OCI-LY1 (cell line): ENCODE data around the gene MLLT3.

ENCODE experiments used
- H2AFZ ChIP-seq: fragments of 200-600 bp; sonication (generic), shearing (Covaris generic); 2 replicates; pipeline ENCODE4 v1.6.0; 2014; ENCODE audit warnings: antibody characterized with exemption, mild to moderate bottlenecking, low read length
- H3F3A ChIP-seq: fragments of 200-600 bp; sonication (generic), shearing (Covaris generic); 2 replicates; pipeline ENCODE4 v1.6.0; 2014; ENCODE audit warnings: mild to moderate bottlenecking, antibody characterized with exemption, low read length, moderate library complexity; ENCODE audit not compliant: insufficient read depth
- H3K27ac ChIP-seq: fragments of 200-600 bp; sonication (generic); 2 replicates; pipeline ENCODE4 v1.5.1; 2014; ENCODE audit warnings: low read length, mixed run types, mild to moderate bottlenecking, low read depth; ENCODE audit not compliant: poor library complexity, severe bottlenecking
- H3K27me3 ChIP-seq: fragments of 200-600 bp; sonication (generic); 2 replicates; pipeline ENCODE4 v1.6.0; 2014; ENCODE audit warnings: antibody characterized with exemption, mild to moderate bottlenecking, low read length, moderate library complexity; ENCODE audit not compliant: insufficient read depth
- H3K36me3 ChIP-seq: fragments of 200-600 bp; sonication (generic); 2 replicates; pipeline ENCODE4 v1.6.1; 2014; ENCODE audit warnings: mild to moderate bottlenecking, antibody characterized with exemption, low read length, moderate library complexity, mixed read lengths; ENCODE audit not compliant: insufficient read depth
- H3K4me1 ChIP-seq: fragments of 200-600 bp; sonication (generic); 2 replicates; pipeline ENCODE4 v1.5.1; 2014; ENCODE audit warnings: mild to moderate bottlenecking, low read length, moderate library complexity; ENCODE audit not compliant: insufficient read depth, severe bottlenecking
- H3K4me2 ChIP-seq: fragments of 200-600 bp; sonication (generic), shearing (Covaris generic); 2 replicates; pipeline ENCODE4 v1.6.1; 2014; ENCODE audit warnings: low read length
- H3K4me3 ChIP-seq: fragments of 200-600 bp; sonication (generic); 2 replicates; pipeline ENCODE4 v1.5.1; 2014; ENCODE audit warnings: low read length, low read depth, mild to moderate bottlenecking, mixed read lengths; ENCODE audit not compliant: poor library complexity, severe bottlenecking
- H3K79me2 ChIP-seq: fragments of 200-600 bp; shearing (Covaris generic); 2 replicates; pipeline ENCODE4 v1.6.1; 2016; ENCODE audit warnings: mixed run types, low read length, mixed read lengths; ENCODE audit not compliant: insufficient read depth
- H3K9ac ChIP-seq: fragments of 200-600 bp; sonication (generic), shearing (Covaris generic); 2 replicates; pipeline ENCODE4 v1.6.1; 2014; ENCODE audit warnings: mild to moderate bottlenecking, low read length, mixed read lengths
- H3K9me2 ChIP-seq: fragments of 200-600 bp; sonication (generic), shearing (Covaris generic); 2 replicates; pipeline ENCODE4 v1.6.1; 2014; ENCODE audit warnings: low read depth, mild to moderate bottlenecking, low read length, mixed read lengths
- H3K9me3 ChIP-seq: fragments of 200-600 bp; shearing (Covaris generic); 2 replicates; pipeline ENCODE4 v1.6.1; 2014; ENCODE audit warnings: low read length, mixed read lengths
- H4K20me1 ChIP-seq: fragments of 200-600 bp; sonication (generic), shearing (Covaris generic); 2 replicates; pipeline ENCODE4 v1.6.0; 2016; ENCODE audit warnings: mild to moderate bottlenecking, low read length; ENCODE audit not compliant: insufficient read depth
- EZH2 ChIP-seq: fragments of 200-600 bp; sonication (generic), shearing (Covaris generic); IDR thresholded peaks from 2 replicates; pipeline ENCODE4 v1.8.0; 2017; ENCODE audit warnings: borderline replicate concordance, mixed run types, mild to moderate bottlenecking, antibody characterized with exemption, low read length, moderate library complexity, mixed read lengths
- TF ChIP-seq, protein P1 (sequence below): fragments of 200-600 bp; sonication (generic), shearing (Covaris generic); IDR thresholded peaks from 2 replicates; pipeline ENCODE4 v1.5.1; 2017; ENCODE audit warnings: mild to moderate bottlenecking, antibody characterized with exemption, low read length, moderate library complexity, mixed read lengths

MLLT3 gene

DNA sequence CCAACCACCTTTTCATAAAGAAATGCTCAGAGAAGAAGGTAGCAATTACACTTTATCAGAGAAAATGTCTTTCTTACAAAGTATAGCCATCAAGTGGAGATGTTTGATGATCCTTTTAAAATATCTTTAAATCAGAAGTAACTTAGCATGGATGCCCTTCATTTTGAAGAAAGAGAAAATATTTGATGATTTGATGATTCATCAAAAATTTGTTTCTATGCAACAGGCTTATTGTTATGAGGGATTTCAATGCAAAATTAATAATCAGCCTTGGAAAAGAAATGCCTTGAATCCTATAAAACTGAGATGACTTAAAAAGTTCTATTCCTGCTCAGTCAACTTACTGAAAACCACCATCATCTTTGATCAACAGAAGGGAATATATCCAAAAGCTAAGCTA, 291.6 kb downstream of the MLLT3 start:
- no peak overlapping the region for H3K4me3 ChIP-seq
- no peaks in the 10 kb centered on the region for H3K36me3 ChIP-seq
- H2AFZ ChIP-seq, result no peak overlapping the region
- no peaks in the 10 kb centered on the region for H4K20me1 ChIP-seq
- H3K27me3 ChIP-seq, result no peaks in the 10 kb centered on the region
- no peaks in the 10 kb centered on the region for H3F3A ChIP-seq
- H3K4me2 ChIP-seq, result no peak overlapping the region
- H3K27ac ChIP-seq, result no peak overlapping the region
- H3K9me3 ChIP-seq, result no peaks in the 10 kb centered on the region
- no peaks in the 10 kb centered on the region for H3K9me2 ChIP-seq
- H3K4me1 ChIP-seq, result no peaks in the 10 kb centered on the region
- H3K79me2 ChIP-seq, result no peaks in the 10 kb centered on the region
- TF ChIP-seq, protein P1, sequence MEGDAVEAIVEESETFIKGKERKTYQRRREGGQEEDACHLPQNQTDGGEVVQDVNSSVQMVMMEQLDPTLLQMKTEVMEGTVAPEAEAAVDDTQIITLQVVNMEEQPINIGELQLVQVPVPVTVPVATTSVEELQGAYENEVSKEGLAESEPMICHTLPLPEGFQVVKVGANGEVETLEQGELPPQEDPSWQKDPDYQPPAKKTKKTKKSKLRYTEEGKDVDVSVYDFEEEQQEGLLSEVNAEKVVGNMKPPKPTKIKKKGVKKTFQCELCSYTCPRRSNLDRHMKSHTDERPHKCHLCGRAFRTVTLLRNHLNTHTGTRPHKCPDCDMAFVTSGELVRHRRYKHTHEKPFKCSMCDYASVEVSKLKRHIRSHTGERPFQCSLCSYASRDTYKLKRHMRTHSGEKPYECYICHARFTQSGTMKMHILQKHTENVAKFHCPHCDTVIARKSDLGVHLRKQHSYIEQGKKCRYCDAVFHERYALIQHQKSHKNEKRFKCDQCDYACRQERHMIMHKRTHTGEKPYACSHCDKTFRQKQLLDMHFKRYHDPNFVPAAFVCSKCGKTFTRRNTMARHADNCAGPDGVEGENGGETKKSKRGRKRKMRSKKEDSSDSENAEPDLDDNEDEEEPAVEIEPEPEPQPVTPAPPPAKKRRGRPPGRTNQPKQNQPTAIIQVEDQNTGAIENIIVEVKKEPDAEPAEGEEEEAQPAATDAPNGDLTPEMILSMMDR, result no peak
- no peak for TF ChIP-seq EZH2
- H3K9ac ChIP-seq, result no peak overlapping the region

DNA sequence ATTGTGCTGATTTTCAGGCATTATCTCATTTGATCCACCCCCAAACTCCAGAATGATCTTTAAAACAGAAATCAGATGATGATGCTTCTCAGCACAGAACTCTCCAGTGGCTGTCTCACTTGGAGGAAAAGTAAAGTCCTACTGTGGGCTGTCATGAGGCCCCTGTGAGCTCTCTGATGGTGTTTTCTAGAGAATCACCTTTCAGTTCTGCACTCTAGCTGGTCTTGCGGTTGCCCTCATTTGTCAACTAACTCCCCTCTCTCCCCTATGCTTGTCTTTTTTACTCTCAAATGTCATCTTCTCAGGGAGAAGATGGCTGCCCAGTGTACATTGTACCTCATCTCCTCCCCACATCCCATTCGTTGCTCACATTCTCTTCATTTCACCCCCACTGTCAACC, 295.8 kb downstream of the MLLT3 start:
- H3K9me3 ChIP-seq, result no peaks in the 10 kb centered on the region
- no peaks in the 10 kb centered on the region for H3K4me1 ChIP-seq
- H3K4me3 ChIP-seq, result no peak overlapping the region
- H3F3A ChIP-seq, result no peaks in the 10 kb centered on the region
- H3K79me2 ChIP-seq, result no peaks in the 10 kb centered on the region
- H3K27ac ChIP-seq, result no peak overlapping the region
- no peaks in the 10 kb centered on the region for H3K27me3 ChIP-seq
- no peak overlapping the region for H2AFZ ChIP-seq
- H4K20me1 ChIP-seq, result no peaks in the 10 kb centered on the region
- H3K4me2 ChIP-seq, result no peak overlapping the region
- no peaks in the 10 kb centered on the region for H3K9me2 ChIP-seq
- no peak overlapping the region for H3K9ac ChIP-seq
- TF ChIP-seq EZH2, result no peak
- TF ChIP-seq, protein P1, result no peak
- no peaks in the 10 kb centered on the region for H3K36me3 ChIP-seq

DNA sequence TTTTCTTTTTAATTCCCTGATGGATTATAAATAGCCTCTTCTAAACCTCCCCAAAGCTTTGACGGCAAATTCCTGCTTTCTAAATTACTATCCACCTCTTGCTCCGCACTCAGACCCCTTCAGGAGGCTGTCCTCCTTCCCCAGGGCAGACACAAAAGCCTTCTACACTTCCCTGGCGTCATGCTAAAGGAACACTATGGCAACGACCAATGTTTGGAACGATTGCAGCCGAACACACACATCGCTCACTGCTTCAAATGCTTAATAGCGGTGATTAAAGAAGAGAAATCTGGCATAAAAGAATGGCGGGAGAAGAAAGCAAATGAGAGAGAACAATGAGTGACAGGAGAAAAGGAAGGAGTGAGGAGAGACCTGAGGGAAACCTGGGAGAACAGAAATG, 297.3 kb downstream of the MLLT3 start:
- no peak for TF ChIP-seq EZH2
- TF ChIP-seq, protein P1, result no peak
- Histone ChIP-seq H3K9ac (no peak overlapping the region), H3K36me3 (no peaks in the 10 kb centered on the region), H3F3A (no peaks in the 10 kb centered on the region), H3K9me3 (no peaks in the 10 kb centered on the region), H3K27me3 (no peaks in the 10 kb centered on the region), H2AFZ (no peak overlapping the region), H3K9me2 (no peaks in the 10 kb centered on the region), H3K4me3 (no peak overlapping the region), H3K79me2 (no peaks in the 10 kb centered on the region), H3K4me2 (no peak overlapping the region), H4K20me1 (no peaks in the 10 kb centered on the region), H3K27ac (no peak overlapping the region), H3K4me1 (no peaks in the 10 kb centered on the region)
